ENCODE results near the gene KIAA1586.

Gene KIAA1586

GRCh38 chr6:57094689-57095088 is 48.2 kb downstream of the KIAA1586 start:
- TF ChIP-seq CTCF (conservative IDR thresholded peaks at IDR 0.05; ENCODE audit: low read depth), result no peak
- CTCF ChIA-PET, result no interaction called here
- no peak overlapping the region for H3K27ac ChIP-seq
- no peak for DNase-seq (ENCODE audit: low spot score)
- POLR2A ChIA-PET (ENCODE audit: low non-redundant PET), result no interaction called here

- no peak for TF ChIP-seq CTCF (conservative IDR thresholded peaks at IDR 0.05; ENCODE audit: low read depth)
- ChIA-PET CTCF (interaction anchor here (0.6 to 0.7 kb wide), 2 partner anchors 191 to 219 kb away, joined by 3 read pairs; no protein-coding TSS in a partner anchor), POLR2A (ENCODE audit: low non-redundant PET) (no interaction called here)
- H3K27ac ChIP-seq, result no peak overlapping the region
- no peak for DNase-seq (ENCODE audit: low spot score)
These were observed 51.1 kb downstream of the KIAA1586 start for GRCh38 chr6:57097596-57097995.

- H3K27ac ChIP-seq, result no peak overlapping the region
- ChIA-PET POLR2A (ENCODE audit: low non-redundant PET) (interaction anchor here (0.5 kb wide), 1 partner anchor 51 kb away, joined by 4 read pairs; no protein-coding TSS in a partner anchor), CTCF (no interaction called here)
- DNase-seq (ENCODE audit: low spot score), result no peak
- TF ChIP-seq CTCF (conservative IDR thresholded peaks at IDR 0.05; ENCODE audit: low read depth), result no peak
These were observed 56.5 kb downstream of the KIAA1586 start for GRCh38 chr6:57102976-57103375.

GRCh38 chr6:57104336-57104735 is 57.8 kb downstream of the KIAA1586 start:
- ChIA-PET POLR2A (ENCODE audit: low non-redundant PET) (no interaction called here), CTCF (interaction anchor here (0.9 kb wide), 1 partner anchor 9 kb away, joined by 8 read pairs; no protein-coding TSS in a partner anchor)
- no peak overlapping the region for H3K27ac ChIP-seq
- DNase-seq (ENCODE audit: low spot score), result no peak
- no peak for TF ChIP-seq CTCF (conservative IDR thresholded peaks at IDR 0.05; ENCODE audit: low read depth)

All from RWPE1 (cell line).